Fibroblast of villous mesenchyme (primary cell): ENCODE measurements around the gene SYNGR2. TPM values are rescaled to one million over a fixed set of nuclear protein-coding genes. Genes with fewer than 3 reads are reported as not detected.

Source experiments
- DNase-seq: peaks from one replicate; pipeline ENCODE4 v3.0.0-alpha.2; 2010; ENCODE audit warnings: low read depth
- H3K4me3 ChIP-seq: 2 replicates; pipeline ENCODE4 v1.5.1; 2011; ENCODE audit warnings: low read depth, mild to moderate bottlenecking, low read length
- total RNA-seq: library from RNA; depleted of rRNA; stranded (reverse); fragments of >200 nt; gene quantifications from 2 replicates; pipeline ENCODE4 v1.2.3, GENCODE V29; 2012
- TF ChIP-seq, protein P1 (sequence below): IDR thresholded peaks from 2 replicates; pipeline ENCODE4 v1.5.1; 2012; ENCODE audit warnings: low read depth, mild to moderate bottlenecking, low read length; ENCODE audit not compliant: insufficient read depth

SYNGR2 gene
- total RNA-seq, 1 donor: 16.0 TPM

DNA sequence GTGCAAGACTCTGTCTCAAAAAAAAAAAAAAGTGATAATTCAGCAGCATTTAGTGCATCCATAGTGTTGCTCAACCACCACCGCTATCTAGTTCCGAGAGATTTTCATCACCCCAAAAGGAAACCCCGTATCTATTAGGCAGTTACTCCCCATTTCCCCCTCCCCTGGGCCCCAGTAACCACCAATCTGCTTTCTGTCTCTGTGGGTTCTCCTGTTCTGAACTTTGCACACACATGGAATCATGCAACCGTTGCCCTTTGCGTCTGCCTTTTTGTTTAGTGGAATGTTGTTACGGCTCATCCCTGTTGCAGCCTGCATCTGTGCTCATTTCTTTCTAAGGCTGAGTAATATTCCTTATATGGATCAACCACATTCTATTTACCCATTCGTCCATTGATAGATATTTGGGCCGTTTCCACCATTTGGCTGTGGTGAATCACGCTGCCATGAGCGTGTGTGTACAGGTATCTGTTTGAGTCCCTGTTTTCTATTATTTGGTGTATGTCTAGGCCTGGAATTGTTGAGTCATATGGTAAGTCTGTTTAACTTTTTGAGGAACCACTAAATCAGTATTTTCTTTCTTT, 8.7 kb upstream of the SYNGR2 start:
- no peak overlapping the region for H3K4me3 ChIP-seq
- peak; percentile 88 for DNase-seq
- TF ChIP-seq, protein P1, sequence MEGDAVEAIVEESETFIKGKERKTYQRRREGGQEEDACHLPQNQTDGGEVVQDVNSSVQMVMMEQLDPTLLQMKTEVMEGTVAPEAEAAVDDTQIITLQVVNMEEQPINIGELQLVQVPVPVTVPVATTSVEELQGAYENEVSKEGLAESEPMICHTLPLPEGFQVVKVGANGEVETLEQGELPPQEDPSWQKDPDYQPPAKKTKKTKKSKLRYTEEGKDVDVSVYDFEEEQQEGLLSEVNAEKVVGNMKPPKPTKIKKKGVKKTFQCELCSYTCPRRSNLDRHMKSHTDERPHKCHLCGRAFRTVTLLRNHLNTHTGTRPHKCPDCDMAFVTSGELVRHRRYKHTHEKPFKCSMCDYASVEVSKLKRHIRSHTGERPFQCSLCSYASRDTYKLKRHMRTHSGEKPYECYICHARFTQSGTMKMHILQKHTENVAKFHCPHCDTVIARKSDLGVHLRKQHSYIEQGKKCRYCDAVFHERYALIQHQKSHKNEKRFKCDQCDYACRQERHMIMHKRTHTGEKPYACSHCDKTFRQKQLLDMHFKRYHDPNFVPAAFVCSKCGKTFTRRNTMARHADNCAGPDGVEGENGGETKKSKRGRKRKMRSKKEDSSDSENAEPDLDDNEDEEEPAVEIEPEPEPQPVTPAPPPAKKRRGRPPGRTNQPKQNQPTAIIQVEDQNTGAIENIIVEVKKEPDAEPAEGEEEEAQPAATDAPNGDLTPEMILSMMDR: no peak

DNA sequence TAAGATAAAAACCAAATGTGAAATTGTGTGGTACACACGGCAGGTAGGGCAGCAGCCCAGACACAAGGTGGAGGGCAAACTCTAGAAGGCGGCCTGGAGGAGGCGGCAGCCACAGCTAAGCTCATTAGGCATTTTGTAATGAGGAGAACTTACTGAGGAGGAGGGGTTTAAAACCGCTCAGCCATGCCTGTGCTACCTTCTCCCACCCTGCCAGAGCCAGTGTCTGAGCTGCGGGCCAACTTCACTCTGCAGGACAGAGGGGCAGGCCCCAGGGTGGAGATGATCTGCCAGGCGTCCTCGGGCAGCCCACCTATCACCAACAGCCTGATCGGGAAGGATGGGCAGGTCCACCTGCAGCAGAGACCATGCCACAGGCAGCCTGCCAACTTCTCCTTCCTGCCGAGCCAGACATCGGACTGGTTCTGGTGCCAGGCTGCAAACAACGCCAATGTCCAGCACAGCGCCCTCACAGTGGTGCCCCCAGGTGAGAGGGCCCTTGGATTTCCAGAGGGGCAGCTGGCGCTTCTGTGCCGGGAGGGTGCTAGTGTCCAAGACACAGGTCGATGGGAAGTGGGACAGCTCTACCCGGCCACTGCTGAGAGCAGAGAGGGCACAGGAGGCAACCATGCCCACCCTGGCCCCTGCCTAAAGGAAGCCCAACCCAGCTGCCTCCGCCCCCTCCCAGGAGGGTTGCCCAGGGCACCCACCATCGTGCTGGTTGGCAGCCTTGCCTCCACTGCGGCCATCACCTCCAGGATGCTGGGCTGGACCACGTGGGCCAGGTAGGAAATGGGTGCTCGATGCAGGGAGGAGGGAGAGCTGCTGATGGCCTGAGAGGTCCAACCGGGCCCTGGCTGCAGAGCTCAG, 4.3 kb upstream of the SYNGR2 start:
- H3K4me3 ChIP-seq: no peak overlapping the region
- TF ChIP-seq, protein P1: no peak

DNA sequence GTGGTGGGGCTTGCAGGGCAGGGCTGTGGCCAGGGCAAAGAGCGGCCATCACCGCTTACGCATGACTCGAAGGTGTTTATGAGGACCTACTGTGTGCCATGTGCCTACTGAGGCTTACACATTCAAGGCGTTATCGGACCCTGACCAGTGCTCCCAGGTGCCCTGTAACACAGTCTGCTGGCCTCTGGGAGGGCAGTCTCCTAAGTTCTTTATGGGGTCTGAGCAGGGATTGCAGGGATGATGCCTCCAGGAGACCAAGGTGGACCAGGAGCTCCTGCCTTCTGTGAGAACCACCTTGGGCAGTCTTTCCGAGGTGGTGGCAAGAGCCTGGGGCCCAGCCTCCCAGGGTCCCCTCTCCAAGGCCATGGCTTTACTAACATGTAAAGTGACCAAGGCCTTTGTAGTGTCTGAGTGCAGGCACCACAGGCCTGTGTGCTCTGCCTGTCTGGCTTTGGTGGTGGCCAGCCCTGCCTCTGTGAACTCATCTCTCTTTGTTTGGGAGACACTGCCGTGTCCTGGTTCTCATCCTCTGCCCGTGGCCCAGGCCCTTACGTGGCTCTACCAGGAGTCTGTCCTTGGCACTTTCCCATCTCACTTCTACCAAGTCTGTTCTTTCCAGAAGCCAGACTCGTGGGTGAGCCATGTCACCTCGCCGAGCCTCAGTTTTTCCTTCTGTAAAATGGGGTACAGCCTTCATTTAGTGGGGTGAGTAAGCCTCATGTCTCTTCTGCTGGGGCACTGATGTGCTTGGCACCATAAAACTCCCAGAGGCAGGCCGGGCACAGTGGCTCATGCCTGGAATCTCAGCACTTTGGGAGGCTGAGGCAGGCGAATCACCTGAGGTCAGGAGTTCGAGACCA, 3.4 kb upstream of the SYNGR2 start:
- DNase-seq: no peak
- no peak overlapping the region for H3K4me3 ChIP-seq
- TF ChIP-seq, protein P1: no peak

More for the DNA sequence above, 4.3 kb upstream of the SYNGR2 start:
- no peak for DNase-seq

DNA sequence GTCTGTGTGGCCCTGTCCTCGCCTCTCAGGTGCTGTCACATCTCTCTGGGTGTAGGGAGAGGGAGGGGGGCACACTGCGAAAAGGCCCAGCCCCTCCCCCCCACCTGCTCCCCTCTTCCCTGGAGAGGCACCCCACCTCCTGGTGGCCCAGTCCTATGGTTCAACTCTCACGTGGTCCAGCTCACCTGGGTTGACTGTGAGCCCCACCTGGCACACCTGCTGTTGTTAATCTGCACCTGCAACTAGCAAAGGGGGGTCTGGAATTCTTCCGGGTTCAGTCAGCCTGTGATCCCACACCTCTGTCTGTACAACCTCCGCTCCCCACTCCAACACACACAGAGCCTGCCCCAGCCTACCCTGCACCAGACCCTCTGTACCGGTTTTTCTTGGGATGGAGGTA, 2.0 kb upstream of the SYNGR2 start:
- TF ChIP-seq, protein P1: no peak
- H3K4me3 ChIP-seq: no peak overlapping the region
- DNase-seq: no peak

DNA sequence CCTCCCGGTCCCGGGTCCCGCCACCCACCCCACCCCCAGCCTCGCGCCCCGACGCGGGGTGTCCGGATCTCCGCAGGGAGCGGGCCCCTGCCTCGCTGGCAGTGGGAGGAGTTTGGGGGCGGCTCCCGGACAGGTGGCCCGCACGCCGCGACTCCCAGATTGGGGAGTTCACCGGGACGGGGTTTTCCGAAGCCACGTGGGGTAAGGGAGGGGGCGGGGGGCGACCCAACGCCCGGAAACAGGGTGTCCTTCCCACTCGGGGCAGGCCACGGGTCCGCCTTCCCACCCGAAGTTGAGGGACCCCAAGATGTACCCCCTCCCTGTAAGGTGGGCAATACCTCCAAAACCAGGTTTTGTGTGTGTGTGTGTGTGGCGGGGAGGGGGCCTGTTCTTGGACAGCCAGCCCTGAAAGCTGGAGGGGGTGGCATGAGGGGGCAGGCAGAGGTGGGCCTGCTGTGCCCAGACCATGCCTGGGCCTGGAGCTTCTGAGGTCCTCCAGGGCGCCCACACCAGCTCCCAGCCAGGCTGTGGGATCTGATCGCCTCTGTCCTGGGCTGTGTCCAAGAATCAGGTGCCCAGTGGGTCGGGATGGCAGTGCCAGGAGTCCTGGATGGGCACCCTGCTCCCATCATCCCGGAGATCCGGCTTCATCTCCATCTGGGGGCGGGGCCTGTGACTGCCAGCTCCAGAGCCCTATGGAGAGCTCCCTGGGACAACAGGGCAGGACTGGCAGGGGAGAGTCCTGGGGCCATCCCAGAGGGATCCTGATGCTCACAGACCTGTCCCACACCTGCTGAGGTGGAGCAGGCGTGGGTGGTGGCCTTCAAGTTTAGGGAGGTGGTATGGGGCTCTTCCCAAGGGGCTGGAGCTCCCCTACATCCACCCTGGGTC, 767 bp downstream of the SYNGR2 start:
- peak; percentile 38 for DNase-seq
- H3K4me3 ChIP-seq: peak overlapping the region; percentile 73
- TF ChIP-seq, protein P1: no peak
